H1 (cell line): ENCODE measurements around the gene MYO1D. TPM values are rescaled to one million over a fixed set of nuclear protein-coding genes. Genes with fewer than 3 reads are reported as not detected.

ENCODE experiments used
- JUND ChIP-seq: IDR thresholded peaks from 2 replicates; pipeline ENCODE4 v1.6.1; 2011; ENCODE audit warnings: mild to moderate bottlenecking, improper control_type of control experiment, low read length
- RNF2 ChIP-seq: fragments of 200-900, 300-1000 bp; sonication (generic); IDR thresholded peaks from 2 replicates; pipeline ENCODE4 v1.7.1; 2016; ENCODE audit warnings: borderline replicate concordance, low read depth, mild to moderate bottlenecking, antibody characterized with exemption, low read length; ENCODE audit not compliant: poor library complexity, severe bottlenecking; ENCODE audit errors: missing control alignments
- polyA plus RNA-seq, 7 experiments: library from polyadenylated mRNA; depleted of rRNA in 3 of 7; stranded (reverse) in 5 of 7; unstranded in 2 of 7; fragments of >200 nt in 5 of 7; fragments of 200-250 nt in 2 of 7; gene quantifications; 1 replicate in 5 of 7; 2 replicates in 1 of 7; 4 replicates in 1 of 7; pipeline versions ENCODE4 v1.2.1 to v1.2.3, GENCODE V29; 2011 to 2013; ENCODE audit warnings: missing spikeins in 2 of 7, mixed read lengths in 2 of 7
- total RNA-seq: library from RNA; stranded (reverse); fragmentation: NEBNext Ultra II Directional; extraction: Animal tissue kit (Norgen Biotek cat#: 25700); gene quantifications from 2 replicates; pipeline ENCODE4 v1.2.1, GENCODE V29; 2021

MYO1D gene
- total and polyA plus RNA-seq, 2 of the 8 experiments (the other 6 are each of a cell fraction or from before 2014, with no cell fraction given): 6.5 to 25.4 TPM

DNA sequence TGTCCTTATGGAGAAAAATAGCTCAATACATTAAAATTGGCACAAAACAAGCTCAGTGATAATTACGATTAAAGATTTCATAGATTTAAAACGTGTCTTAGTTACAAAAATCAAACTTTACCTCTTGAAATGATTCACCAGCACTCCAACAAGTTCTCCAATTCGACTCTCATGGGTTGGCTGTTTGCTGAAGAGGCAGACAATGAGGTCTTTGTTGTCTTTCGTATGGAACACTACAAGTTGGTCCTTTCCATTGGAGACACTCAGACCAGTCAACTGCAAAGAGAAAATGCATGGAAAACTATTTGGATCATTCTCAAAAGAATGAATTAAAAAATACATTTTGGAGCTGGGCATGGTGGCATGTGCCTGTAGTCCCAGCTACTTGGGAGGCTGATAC, 272.0 kb downstream of the MYO1D start (continued):
- TF ChIP-seq RNF2 (no peak), JUND (no peak)
